NCI-H82 treated with DMSO at 0.1 percent for 48 hours (cell line): Measurements from ENCODE around the gene PCNX2.
"Not testable (repeated sequence)": the region's sequence is repeated elsewhere in the genome, so short reads cannot be mapped to it uniquely, and the experiment has no call there.

ENCODE experiments used
- DNase-seq: peaks from one replicate; lab custom pipeline; 2025; ENCODE audit not compliant: unreplicated experiment; lab: John Stamatoyannopoulos, UW

The PCNX2 gene

DNA sequence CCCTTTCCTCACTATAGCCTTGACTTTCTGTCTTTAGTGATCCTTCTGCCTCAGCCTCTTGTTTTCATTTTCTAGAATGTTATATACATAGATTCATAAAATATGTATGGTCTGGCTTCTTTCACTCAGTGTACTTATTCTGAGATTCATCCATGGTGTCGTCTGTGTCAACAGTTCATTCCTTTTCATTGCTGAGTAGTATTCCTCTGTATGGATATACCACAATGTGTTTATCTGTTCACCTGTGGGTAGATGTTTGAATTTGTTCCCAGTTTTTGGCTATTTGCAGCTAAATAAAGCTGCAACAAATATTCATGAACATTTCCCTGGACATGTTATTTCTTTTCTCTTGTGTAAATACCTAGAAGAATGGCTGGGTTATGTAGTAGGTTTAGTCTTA is 131.8 kb downstream of the PCNX2 start:
- no peak for DNase-seq

DNA sequence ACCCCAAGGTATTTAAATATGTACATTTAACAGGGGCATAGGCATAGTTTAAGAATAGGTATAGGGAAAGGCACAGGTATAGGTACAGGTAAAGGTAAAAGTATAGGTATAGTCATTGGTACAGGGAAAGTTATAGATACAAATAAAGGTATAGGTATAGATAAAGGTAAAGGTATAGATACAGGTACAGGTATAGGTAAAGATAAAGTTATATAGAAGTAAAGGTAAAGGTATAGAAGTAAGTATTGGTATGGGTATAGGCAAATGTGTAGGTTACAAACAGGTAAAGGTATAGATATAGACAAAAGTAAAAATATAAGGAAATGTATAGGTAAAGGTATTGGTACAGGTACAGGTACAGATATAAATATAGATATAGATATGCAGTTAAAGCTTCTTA is 137.2 kb downstream of the PCNX2 start:
- DNase-seq = no peak

DNA sequence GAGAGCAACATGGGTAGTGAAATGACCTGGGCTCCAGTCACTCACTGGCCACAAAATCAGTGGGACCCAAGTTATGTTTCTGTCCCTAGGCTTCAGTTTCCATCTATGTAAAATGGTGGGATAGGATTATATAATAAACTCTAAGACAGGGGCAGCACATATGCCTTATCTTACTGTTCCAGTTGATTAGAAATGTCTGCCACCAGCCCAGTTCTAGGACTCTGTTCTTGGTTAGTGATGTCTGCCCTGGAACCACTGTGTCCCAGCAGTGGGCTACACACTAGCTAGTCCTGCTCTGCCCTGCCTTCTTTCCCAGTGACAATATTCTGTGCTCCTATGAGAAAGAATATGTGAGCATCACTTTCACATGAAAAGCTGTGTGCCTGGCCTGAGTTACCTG is 138.3 kb downstream of the PCNX2 start:
- no peak for DNase-seq

DNA sequence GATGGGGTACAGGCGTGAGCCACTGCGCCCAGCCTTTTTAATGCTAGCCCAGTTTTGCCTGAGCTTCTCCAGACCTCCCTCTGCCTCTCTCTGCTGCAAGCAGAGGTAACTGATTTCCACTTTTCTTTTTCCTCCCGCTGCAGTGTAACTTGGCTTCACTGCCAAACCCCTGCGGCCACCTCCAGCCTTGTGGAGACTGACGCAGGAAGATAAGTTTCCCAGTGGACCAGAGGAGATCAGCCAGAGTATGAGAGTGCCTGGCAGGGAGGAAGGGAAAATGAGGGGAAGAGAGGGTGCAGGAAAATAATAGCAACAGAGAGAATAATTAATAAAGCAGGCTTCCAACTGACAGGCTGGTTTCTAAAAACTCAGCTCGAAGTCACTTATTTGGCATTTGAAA is 143.7 kb downstream of the PCNX2 start:
- no peak for DNase-seq

DNA sequence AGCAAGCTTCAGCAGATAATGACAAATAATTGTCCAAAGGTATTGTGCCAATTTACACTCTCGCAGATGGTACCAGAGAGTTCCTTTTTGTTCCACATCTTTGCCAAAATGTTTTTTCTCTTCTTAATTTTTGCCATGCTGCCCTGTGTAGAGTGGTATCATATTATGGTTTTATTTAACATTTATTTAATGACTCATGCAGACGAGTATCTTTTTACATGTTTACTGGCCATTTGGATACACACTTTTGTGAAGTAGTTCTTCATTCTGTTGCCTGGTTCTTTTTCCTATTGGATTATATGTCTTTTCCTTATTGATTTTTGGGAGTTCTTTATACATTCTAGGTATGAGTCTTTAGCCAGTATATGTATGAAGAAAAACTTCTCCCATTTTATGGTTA is 151.1 kb downstream of the PCNX2 start:
- no peak for DNase-seq

DNA sequence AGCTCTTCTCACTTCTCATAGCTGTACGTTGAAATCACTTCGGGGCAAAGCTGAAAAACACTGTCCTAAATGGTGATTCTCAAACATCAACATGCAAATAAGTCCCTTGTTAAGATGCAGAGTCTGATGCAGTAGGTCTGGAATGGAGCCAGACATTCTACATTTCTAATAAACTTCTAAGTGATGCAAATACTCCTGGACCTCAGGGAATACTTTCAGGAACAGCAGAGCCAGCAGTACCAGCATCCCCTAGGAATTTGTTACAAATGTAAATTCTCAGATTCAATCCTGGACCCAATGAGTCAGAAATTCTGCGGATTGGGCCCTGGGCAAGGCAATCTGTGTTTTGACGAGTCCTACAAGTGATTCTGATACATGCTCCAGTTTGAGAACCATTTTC is 152.3 kb downstream of the PCNX2 start:
- DNase-seq = no peak

DNA sequence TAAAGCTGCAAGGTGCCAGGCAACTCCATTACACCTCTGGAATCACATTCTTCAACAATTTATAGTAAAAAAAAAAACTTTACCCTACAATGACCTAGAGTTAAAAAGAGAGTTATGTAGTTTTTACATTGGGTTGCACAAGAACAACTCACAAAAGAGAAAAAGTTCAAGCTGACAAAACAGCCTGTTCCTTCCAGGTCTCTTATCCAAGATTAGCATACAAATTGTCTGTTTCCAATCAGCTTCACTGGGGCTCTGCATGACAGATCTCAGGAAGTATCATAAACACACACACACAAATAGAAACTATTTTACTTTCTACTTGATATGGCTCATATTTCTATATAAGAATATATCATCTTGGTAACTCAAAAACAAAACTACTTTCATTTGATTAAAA is 154.6 kb downstream of the PCNX2 start:
- DNase-seq = no peak

DNA sequence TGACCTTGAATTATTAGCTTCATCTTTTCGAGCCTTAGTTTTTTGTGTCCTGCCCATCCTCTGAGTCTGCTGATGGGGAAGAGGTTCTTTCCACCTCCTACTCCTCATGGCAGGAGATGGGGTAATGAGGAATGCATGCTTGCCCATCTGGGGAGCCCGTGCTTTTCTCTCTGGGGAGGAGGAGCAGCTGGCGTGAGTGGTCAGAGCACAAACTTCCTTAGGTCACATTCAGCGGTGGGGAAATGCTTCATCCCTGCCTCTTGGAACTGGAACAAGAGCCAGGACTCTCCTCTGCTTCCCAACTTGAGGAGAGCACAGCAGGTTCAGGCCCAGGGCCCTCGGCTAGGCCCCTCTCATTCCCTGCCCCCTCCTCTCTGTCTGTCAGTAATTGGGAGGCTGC is 155.0 kb downstream of the PCNX2 start:
- DNase-seq = no peak

GRCh38 chr1:233138788-233139585 is 156.5 kb downstream of the PCNX2 start:
- no peak for DNase-seq

DNA sequence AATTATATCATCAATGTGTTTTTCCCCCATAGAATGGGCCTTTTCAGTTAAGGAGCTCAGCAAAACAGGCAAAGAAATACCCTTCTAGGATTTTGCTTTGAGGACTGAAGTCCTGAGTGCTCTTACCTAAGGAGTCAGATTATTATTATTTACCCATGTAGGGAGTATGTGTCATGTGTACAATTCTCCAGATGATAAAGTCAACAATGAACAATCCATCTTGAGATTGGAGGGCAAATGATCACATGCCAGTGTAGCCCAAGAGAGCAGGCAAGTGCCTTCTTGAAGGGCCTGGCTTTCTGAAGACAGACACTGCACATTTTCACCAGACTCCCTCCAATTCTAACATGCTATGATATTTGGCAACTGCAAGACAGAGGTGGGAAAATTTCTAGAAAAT is 159.7 kb downstream of the PCNX2 start:
- DNase-seq = no peak

DNA sequence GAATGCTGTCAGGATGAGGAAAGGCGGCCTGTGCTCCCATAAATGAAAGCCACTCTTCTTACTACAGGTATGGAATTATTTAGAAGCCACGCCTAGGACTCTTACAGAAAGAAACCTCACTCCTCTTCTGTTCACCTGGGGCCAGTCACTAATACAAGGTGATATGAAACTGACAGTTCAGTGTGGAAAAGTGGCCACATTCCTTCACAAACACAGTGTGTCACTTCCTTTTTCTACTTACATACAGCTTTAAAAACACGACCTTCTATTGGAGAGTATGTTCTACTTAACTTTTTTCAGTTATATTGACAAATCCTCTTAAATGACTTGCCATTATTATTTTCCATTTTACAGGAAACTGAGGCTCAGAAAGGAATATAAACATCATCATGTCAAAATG is 163.1 kb downstream of the PCNX2 start:
- DNase-seq = no peak

DNA sequence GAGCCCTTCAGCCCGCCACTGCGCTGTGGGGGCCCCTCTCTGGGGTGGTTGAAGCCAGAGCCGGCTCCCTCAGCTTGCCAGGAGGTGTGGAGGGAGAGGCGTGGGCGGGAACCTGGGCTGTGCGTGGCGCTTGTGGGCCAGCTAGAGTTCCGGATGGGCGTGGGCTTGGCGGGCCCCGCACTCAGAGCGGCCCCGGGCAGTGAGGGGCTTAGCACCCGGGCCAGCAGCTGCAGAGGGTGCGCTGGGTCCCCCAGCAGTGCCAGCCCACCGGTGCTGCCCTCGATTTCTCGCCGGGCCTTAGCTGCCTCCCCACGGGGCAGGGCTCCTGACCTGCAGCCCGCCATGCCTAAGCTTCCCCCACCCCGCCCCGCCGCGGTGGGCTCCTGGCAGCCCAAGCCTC is 166.5 kb downstream of the PCNX2 start:
- not testable (repeated sequence) for DNase-seq

DNA sequence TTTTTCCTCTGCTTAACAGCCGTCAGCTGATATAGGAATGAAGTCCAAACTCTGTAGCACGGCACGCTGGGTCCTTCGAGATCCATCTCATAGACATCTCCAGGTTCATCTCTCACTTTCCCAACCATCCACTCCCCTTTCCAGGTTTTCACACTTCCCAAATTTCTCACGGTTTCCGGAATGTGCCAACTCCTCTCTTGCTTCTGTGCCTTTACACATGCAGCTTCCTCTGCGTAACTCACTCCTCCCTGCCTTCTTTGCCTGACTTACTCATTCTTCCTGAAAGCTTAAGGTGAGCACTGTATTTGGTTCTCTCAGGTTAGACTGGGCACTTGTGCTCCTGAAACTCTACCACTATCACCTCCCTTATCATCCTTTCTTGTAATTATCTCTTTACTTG is 168.4 kb downstream of the PCNX2 start:
- no peak for DNase-seq

DNA sequence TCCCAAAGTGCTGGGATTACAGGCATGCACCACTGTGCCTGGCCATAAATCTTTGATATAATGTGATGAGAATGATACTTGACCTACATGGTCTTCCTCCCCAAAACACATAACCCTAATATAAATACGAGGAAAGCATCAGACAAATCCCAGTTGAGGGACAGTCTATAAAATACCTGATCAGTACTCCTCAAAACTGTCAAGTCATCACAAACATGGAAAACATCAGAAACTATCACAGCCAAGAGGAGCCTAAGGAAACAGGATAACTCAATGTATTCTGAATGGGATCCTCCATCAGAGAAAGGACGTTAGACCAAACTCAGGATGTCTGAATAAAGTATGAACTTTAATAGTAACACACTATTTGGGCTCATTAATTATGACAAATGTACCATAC is 172.7 kb downstream of the PCNX2 start:
- DNase-seq = no peak

- DNase-seq = no peak
Measured at GRCh38 chr1:233121947-233122559, 173.5 kb downstream of the PCNX2 start.

DNA sequence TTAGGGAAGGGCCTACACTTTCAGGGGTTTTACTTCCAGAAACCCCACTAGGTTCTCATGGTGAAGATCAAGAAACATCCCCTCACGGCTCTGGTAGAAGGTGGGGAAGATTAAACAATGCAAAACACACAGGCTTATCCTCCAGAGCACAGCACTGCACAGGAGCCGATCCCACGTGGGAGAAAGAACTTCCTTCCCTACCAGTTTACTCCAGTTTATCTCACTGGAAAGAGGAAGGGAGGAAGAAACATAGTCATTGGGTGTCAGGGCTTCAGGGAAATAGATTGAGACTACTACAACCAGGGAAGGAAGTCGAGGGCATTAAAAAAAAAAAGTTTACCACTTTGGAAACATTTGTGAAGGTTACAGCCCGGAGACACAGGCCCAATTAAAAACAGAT is 180.7 kb downstream of the PCNX2 start:
- DNase-seq = no peak

GRCh38 chr1:233114159-233114558 is 181.4 kb downstream of the PCNX2 start:
- DNase-seq = no peak

DNA sequence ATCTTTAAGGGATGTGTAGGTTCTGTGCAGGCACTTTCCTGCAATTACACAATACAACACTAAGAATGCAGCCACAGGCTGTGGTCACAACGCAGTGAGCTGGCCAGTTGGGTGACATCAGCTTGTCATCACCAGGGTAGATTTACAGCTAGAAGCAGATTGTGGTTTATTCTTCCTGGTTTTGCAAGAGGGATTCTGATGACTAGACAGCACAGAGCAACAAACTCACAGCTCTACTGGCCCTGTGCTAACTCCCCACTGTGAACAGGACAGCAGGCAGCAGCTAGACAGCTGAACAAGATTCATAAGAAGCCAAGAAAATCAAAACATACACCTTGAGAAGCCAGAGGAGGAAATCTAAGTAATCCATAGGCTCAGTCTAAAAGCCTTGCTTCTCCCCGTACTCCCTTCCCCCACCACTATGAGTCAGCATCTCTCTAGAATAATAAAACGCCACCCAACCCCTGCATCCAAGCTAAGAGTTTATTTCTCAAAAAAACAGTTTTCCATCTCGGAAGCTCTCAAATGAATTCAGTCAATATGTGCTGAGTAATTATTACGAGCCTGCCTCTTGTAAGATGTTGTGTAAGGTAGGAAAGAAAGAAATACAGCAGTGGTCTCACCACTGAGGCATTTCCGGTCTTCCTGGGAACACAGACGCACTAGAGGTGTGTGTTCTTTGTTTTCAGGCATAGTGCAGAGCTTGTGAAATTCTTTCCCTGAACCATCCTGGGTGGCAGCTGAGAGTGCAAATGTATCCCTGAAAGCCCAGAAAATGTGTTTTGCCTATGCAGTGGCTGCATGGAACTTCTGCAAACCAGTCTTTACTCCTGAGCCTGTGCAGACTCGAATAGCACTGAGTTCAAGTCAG is 182.3 kb downstream of the PCNX2 start:
- no peak for DNase-seq

GRCh38 chr1:233112186-233113008 is 183.1 kb downstream of the PCNX2 start:
- DNase-seq = no peak

- DNase-seq = no peak
Measured at GRCh38 chr1:233111731-233112130, 183.8 kb downstream of the PCNX2 start.

GRCh38 chr1:233109096-233109495 is 186.4 kb downstream of the PCNX2 start:
- no peak for DNase-seq
